HepG2 (cell line): Measurements from ENCODE around the gene NBPF15. TPM values are rescaled to one million over a fixed set of nuclear protein-coding genes. Genes with fewer than 3 reads are reported as not detected.
A peak's percentile ranks its signal among the peaks of the same experiment; 100 is the strongest.
"Not testable (repeated sequence)": the region's sequence is repeated elsewhere in the genome, so short reads cannot be mapped to it uniquely, and the experiment has no call there.

Experiments
- CEBPG ChIP-seq: IDR thresholded peaks from 2 replicates; pipeline ENCODE4 v1.6.1; 2016
- FOSL1 ChIP-seq: sonication (generic); formaldehyde crosslinking; IDR thresholded peaks from 2 replicates; pipeline ENCODE4 v1.9.0; 2021; ENCODE audit warnings: missing genetic modification reagents, borderline replicate concordance
- GATA4 ChIP-seq: sonication (generic); IDR thresholded peaks from 2 replicates; pipeline ENCODE4 v1.6.1; 2016; ENCODE audit warnings: antibody characterized with exemption, low read depth, borderline replicate concordance
- HMG20A ChIP-seq: IDR thresholded peaks from 2 replicates; pipeline ENCODE4 v1.6.1; 2016; ENCODE audit warnings: borderline replicate concordance
- HMGXB3 ChIP-seq: sonication (generic); formaldehyde crosslinking; IDR thresholded peaks from 2 replicates; pipeline ENCODE4 v1.4.0; 2020; ENCODE audit warnings: missing genetic modification reagents, borderline replicate concordance
- NFKB2 ChIP-seq: sonication (generic); formaldehyde crosslinking; IDR thresholded peaks from 2 replicates; pipeline ENCODE4 v1.4.0; 2020; ENCODE audit warnings: missing genetic modification reagents, borderline replicate concordance
- RARA ChIP-seq: IDR thresholded peaks from 2 replicates; pipeline ENCODE4 v1.6.1; 2016; ENCODE audit warnings: missing genetic modification reagents, missing compliant biosample characterization
- RFX5 ChIP-seq: IDR thresholded peaks from 2 replicates; pipeline ENCODE4 v1.6.1; 2011; ENCODE audit warnings: low read depth, low read length, improper control_type of control experiment
- SALL2 ChIP-seq: sonication (generic); formaldehyde crosslinking; IDR thresholded peaks from 2 replicates; pipeline ENCODE4 v1.8.1; 2023; ENCODE audit warnings: mild to moderate bottlenecking, missing genetic modification reagents, inconsistent platforms
- SNAPC2 ChIP-seq: sonication (generic); formaldehyde crosslinking; IDR thresholded peaks from 2 replicates; pipeline ENCODE4 v1.8.1; 2022; ENCODE audit warnings: mild to moderate bottlenecking, missing genetic modification reagents
- SP4 ChIP-seq: sonication (generic); formaldehyde crosslinking; IDR thresholded peaks from 2 replicates; pipeline ENCODE4 v1.8.1; 2023; ENCODE audit warnings: mild to moderate bottlenecking, missing genetic modification reagents
- TEAD2 ChIP-seq: sonication (generic); formaldehyde crosslinking; IDR thresholded peaks from 2 replicates; pipeline ENCODE4 v1.9.0; 2021; ENCODE audit warnings: missing genetic modification reagents
- YEATS2 ChIP-seq: sonication (generic); formaldehyde crosslinking; IDR thresholded peaks from 2 replicates; pipeline ENCODE4 v1.4.0; 2020; ENCODE audit warnings: missing genetic modification reagents, borderline replicate concordance
- ZFY ChIP-seq: sonication (generic); formaldehyde crosslinking; IDR thresholded peaks from 2 replicates; pipeline ENCODE4 v1.4.0; 2020; ENCODE audit warnings: missing genetic modification reagents
- ZNF709 ChIP-seq: sonication (generic); formaldehyde crosslinking; IDR thresholded peaks from 2 replicates; pipeline ENCODE4 v1.5.0; 2020; ENCODE audit warnings: mild to moderate bottlenecking, missing genetic modification reagents
- ZNF772 ChIP-seq: sonication (generic); formaldehyde crosslinking; IDR thresholded peaks from 2 replicates; pipeline ENCODE4 v1.5.0; 2020; ENCODE audit warnings: mild to moderate bottlenecking, missing genetic modification reagents
- ZNF792 ChIP-seq: IDR thresholded peaks from 2 replicates; pipeline ENCODE4 v1.6.1; 2016
- polyA plus RNA-seq, 8 experiments: library from polyadenylated mRNA; depleted of rRNA in 3 of 8; stranded (reverse) in 7 of 8; unstranded in 1 of 8; fragments of >200 nt; fragmentation: Illumina TruSeq in 4 of 8; extraction: Trizol in 4 of 8; gene quantifications; 2 replicates each; pipeline versions ENCODE4 v1.2.1 to v1.2.3, GENCODE V29; 2011 to 2016; ENCODE audit warnings: low read depth in 4 of 8, missing spikeins in 1 of 8, mixed read lengths in 1 of 8; ENCODE audit not compliant: insufficient read depth in 1 of 8
- total RNA-seq, 5 experiments: library from RNA; depleted of rRNA; stranded (reverse); fragments of >200 nt; fragmentation: Illumina TruSeq; extraction: Trizol; gene quantifications; 2 replicates each; pipeline ENCODE4 v1.2.3, GENCODE V29; 2016; ENCODE audit warnings: low read depth in 1 of 5
- TF ChIP-seq, protein P1 (sequence below), 2 experiments: sonication (generic) in 1 of 2; formaldehyde crosslinking in 1 of 2; IDR thresholded peaks; 2 replicates each; pipeline versions ENCODE4 v1.4.0 to v1.6.1; 2016 to 2020; ENCODE audit warnings: borderline replicate concordance in 1 of 2, low read depth in 1 of 2, mild to moderate bottlenecking in 1 of 2, missing genetic modification reagents in 1 of 2

NBPF15 gene
- total and polyA plus RNA-seq, 2 of the 13 experiments (the other 11 are each of a cell fraction or from before 2014, with no cell fraction given): 15.5 to 21.2 TPM

DNA sequence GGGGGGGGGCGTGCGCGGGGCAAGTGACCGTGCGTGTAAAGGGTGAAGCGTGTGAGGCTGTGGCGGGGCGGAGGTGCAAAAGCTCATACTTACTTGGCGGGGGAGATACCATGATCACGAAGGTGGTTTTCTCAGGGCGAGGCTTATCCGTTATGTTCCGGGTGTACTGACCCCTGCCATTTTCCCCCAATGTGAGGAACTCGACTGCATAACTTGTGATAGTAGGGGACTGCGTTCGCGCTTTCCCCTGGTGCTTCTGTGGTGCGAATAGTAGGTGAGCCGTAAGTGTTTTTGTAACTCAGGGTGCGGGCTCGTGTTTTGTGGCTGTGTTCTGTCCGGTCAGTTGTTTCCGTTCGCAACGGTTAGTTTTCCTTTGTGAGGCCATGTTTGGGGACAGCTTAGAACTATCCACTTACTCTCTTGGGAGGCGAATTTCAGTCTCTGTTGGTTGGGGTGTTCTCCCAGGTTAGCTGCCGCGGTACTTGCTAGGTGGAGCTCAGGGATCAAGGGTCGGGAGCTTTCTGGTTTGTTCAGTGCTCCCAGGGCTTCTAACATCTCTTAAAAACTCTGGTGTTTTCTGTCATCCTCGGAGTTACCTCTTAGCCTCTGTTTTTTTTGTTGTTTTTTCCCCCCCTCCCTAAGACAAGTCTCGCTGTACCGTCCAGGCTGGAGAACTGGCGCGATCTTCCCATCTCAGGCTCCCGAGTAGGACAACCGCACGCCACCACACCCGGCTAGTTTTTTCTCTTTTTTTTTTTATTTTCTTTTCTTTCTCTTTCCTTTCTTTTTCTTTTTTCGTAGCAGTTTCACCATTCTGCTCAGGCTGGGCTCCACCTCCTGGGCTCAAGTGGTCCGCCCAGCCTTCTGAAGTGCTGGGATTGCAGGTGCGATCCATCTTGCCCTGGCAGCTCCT, 48.7 kb downstream of the NBPF15 start (continued):
- TF ChIP-seq, protein P1, sequence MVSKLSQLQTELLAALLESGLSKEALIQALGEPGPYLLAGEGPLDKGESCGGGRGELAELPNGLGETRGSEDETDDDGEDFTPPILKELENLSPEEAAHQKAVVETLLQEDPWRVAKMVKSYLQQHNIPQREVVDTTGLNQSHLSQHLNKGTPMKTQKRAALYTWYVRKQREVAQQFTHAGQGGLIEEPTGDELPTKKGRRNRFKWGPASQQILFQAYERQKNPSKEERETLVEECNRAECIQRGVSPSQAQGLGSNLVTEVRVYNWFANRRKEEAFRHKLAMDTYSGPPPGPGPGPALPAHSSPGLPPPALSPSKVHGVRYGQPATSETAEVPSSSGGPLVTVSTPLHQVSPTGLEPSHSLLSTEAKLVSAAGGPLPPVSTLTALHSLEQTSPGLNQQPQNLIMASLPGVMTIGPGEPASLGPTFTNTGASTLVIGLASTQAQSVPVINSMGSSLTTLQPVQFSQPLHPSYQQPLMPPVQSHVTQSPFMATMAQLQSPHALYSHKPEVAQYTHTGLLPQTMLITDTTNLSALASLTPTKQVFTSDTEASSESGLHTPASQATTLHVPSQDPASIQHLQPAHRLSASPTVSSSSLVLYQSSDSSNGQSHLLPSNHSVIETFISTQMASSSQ (IDR thresholded peaks at IDR 0.05; ENCODE audit: low read depth): not testable (repeated sequence)
- TF ChIP-seq, protein P1 (CRISPR knock-in tag; IDR thresholded peaks at IDR 0.05; ENCODE audit: borderline replicate concordance): peak; percentile 24; the same call in 1 of the 2 replicates
- 0 out of 2 replicates have a peak, but pooled peaks have one; percentile 36 for TF ChIP-seq HMG20A
- TF ChIP-seq ZNF772 (CRISPR knock-in tag): peak; percentile 61; the same call in 1 of the 2 replicates
- peak; percentile 26; the same call in 1 of the 2 replicates for TF ChIP-seq YEATS2 (CRISPR knock-in tag)
- TF ChIP-seq RFX5: 0 out of 2 replicates have a peak, but pooled peaks have one; percentile 16
- TF ChIP-seq SALL2 (CRISPR knock-in tag): peak; percentile 77
- TF ChIP-seq CEBPG (CRISPR knock-in tag): peak; percentile 58; the same call in 1 of the 2 replicates
- peak; percentile 99 for TF ChIP-seq SNAPC2 (CRISPR knock-in tag)
- 0 out of 2 replicates have a peak, but pooled peaks have one; percentile 45 for TF ChIP-seq SP4 (CRISPR knock-in tag)
- TF ChIP-seq ZFY (CRISPR knock-in tag): peak; percentile 40; the same call in 1 of the 2 replicates
- peak; percentile 50; the same call in 1 of the 2 replicates for TF ChIP-seq ZNF792
- peak; percentile 99 for TF ChIP-seq GATA4
- peak; percentile 51; the same call in 1 of the 2 replicates for TF ChIP-seq HMGXB3
- peak; percentile 80 for TF ChIP-seq TEAD2
- TF ChIP-seq NFKB2: peak; percentile 38; the same call in 1 of the 2 replicates
- 0 out of 2 replicates have a peak, but pooled peaks have one; percentile 29 for TF ChIP-seq RARA (CRISPR knock-in tag)
- TF ChIP-seq ZNF709: peak; percentile 30; the same call in 1 of the 2 replicates
- 0 out of 2 replicates have a peak, but pooled peaks have one; percentile 17 for TF ChIP-seq FOSL1 (CRISPR knock-in tag)
